Right lobe of liver (tissue), 6 donors: ENCODE data around the gene OR8I2. TPM values are rescaled to one million over a fixed set of nuclear protein-coding genes. Genes with fewer than 3 reads are reported as not detected.

ENCODE experiments used
- ATAC-seq, 4 donors: fragments of 200-7000 bp; cut with Tn5 transposase; one replicate each; pipeline ENCODE4 v1.9.1; 2020; ENCODE audit warnings: mild to moderate bottlenecking in 4 of 4, moderate library complexity in 4 of 4
- DNase-seq, 3 donors: peaks; one replicate each; pipeline ENCODE4 v3.0.0-alpha.2; 2020
- H3K27ac ChIP-seq, 3 donors: fragments of 200-600 bp; one replicate each; pipeline ENCODE4 v1.8.0; 2022
- H3K27me3 ChIP-seq, 2 donors: fragments of 200-600 bp; one replicate each; pipeline ENCODE4 v1.8.0; 2022
- H3K36me3 ChIP-seq, 4 donors: fragments of 200-600 bp; sonication (generic) in 1 of 4; one replicate each; pipeline versions ENCODE4 v1.5.1 to v1.8.0; 2017 to 2022; ENCODE audit warnings: control low read depth in 1 of 4
- H3K4me1 ChIP-seq, 4 donors: fragments of 200-600 bp; sonication (generic) in 1 of 4; one replicate each; pipeline versions ENCODE4 v1.5.1 to v1.8.0; 2017 to 2022; ENCODE audit warnings: control low read depth in 1 of 4
- H3K4me3 ChIP-seq, 3 donors: fragments of 200-600 bp; one replicate each; pipeline ENCODE4 v1.8.0; 2022
- H3K9me3 ChIP-seq, 4 donors: fragments of 200-600 bp; sonication (generic) in 1 of 4; one replicate each; pipeline versions ENCODE4 v1.5.1 to v1.8.0; 2017 to 2022; ENCODE audit warnings: control low read depth in 1 of 4
- CTCF ChIP-seq, 4 donors: fragments of 200-600 bp in 3 of 4; fragments of 450-650 bp in 1 of 4; IDR thresholded peaks; one replicate each; pipeline versions ENCODE4 v1.5.1 to v1.8.0; 2016 to 2022; ENCODE audit warnings: antibody characterized with exemption in 4 of 4, mild to moderate bottlenecking in 2 of 4
- POLR2A ChIP-seq: fragments of 450-650 bp; IDR thresholded peaks from one replicate; pipeline ENCODE4 v1.6.1; 2017; ENCODE audit warnings: antibody characterized with exemption, mild to moderate bottlenecking
- WGBS: methylation state at CpG from one replicate; pipeline ENCODE4 v1.1.6; 2018; ENCODE audit warnings: low coverage, low lambda C conversion rate; ENCODE audit not compliant: insufficient coverage; ENCODE audit errors: missing lambda C conversion rate; 5-methylcytosine and 5-hydroxymethylcytosine counted together
- intact Hi-C, 2 donors: fragments of 100-400 bp; cut with DNase I; formaldehyde crosslinking; loops; one replicate each; pipeline versions ENCODE4 v1.11.2 to v1.14.1; 2022
- total RNA-seq, 6 experiments: library from RNA; depleted of rRNA in 2 of 6; stranded (reverse); fragments of >200 nt in 2 of 6; fragmentation: NEBNext Ultra II Directional in 3 of 6; extraction: Animal tissue kit (Norgen Biotek cat#: 25700) in 3 of 6; gene quantifications; one replicate each; pipeline versions ENCODE4 v1.1.0 to v1.2.4, GENCODE V29; 2016 to 2023
- donor health status: DM: no; HTN: yes; CAD: no.
- donor health status: DM: no; HTN: no; CAD: no.
- donor health status: DM: no; HTN: no; CAD: no.
- donor health status: DM: no; HTN: yes; CAD: no.
- donor health status: DM: no; HTN: yes; CAD: no.

Gene OR8I2
- total RNA-seq, 6 experiments from 2014 or later, result not detected

GRCh38 chr11:56066980-56067379, 26.1 kb upstream of the OR8I2 start:
- Histone ChIP-seq H3K4me3 (no peak overlapping the region), H3K4me1 (no peaks in the 10 kb centered on the region), H3K36me3 (no peaks in the 10 kb centered on the region), H3K27me3 (no peaks in the 10 kb centered on the region), H3K9me3 (no peaks in the 10 kb centered on the region), H3K27ac (no peak overlapping the region)
- 35% methylated on average over 2 of the region's 2 CpGs for WGBS
- DNase-seq (no peak), ATAC-seq (no peak)
- intact Hi-C loops, result no loop called here
- TF ChIP-seq POLR2A, result no peak
- no peak for TF ChIP-seq CTCF (IDR thresholded peaks at IDR 0.05)

- no peaks in the 10 kb centered on the region for H3K27me3 ChIP-seq
- H3K9me3 ChIP-seq, result no peaks in the 10 kb centered on the region
- no peak for TF ChIP-seq CTCF (IDR thresholded peaks at IDR 0.05)
- no peak for TF ChIP-seq POLR2A
- ATAC-seq (no peak), DNase-seq (no peak)
- no peak overlapping the region for H3K27ac ChIP-seq
- WGBS, result 51% methylated on average over 3 of the region's 3 CpGs
- H3K4me3 ChIP-seq, result no peak overlapping the region
- no peaks in the 10 kb centered on the region for H3K4me1 ChIP-seq
- intact Hi-C loops, result no loop called here
- H3K36me3 ChIP-seq, result no peaks in the 10 kb centered on the region
Measured at GRCh38 chr11:56089697-56090096, 3.4 kb upstream of the OR8I2 start.

- H3K36me3 ChIP-seq, result no peaks in the 10 kb centered on the region
- DNase-seq (no peak), ATAC-seq (no peak)
- no peak within 1 kb of the TSS for H3K27ac ChIP-seq
- H3K9me3 ChIP-seq, result no peaks in the 10 kb centered on the region
- intact Hi-C loops, result no loop called here
- no peaks in the 10 kb centered on the region for H3K27me3 ChIP-seq
- TF ChIP-seq POLR2A, result no peak
- no peak for TF ChIP-seq CTCF (IDR thresholded peaks at IDR 0.05)
- no peak within 1 kb of the TSS for H3K4me3 ChIP-seq
- H3K4me1 ChIP-seq, result no peaks in the 10 kb centered on the region
Measured at GRCh38 chr11:56103210-56103737, 10.2 kb downstream of the OR8I2 start, which contains the start of gene OR8H2. TSS of gene OR8H2 (plus strand) at chr11:56103687. CDS start at chr11:56105043, 1,356 bp downstream.

DNA sequence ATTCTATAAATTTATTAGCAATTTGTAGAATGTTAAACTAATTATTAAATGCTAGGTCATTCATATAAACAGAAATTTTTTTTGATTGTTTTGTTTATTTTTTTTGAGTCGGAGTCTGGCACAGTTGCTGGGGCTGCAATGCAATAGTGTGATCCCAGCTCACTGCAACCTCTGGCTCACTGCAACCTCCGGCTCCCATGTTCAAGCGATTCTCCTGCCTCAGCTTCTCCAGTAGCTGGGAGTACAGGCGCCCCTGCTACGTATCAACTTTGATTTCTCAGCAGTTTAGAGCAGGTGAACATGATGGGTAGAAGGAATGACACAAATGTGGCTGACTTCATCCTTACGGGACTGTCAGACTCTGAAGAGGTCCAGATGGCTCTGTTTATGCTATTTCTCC, 29.0 kb downstream of the OR8I2 start, which contains the start of gene OR8H3:
OR8H3 (plus strand) TSS at position 301 of the 400 bp plus-strand sequence; CDS start at position 301, 0 bp downstream.
- no peaks in the 10 kb centered on the region for H3K27me3 ChIP-seq
- no peak for ATAC-seq

More for the DNA sequence above, 29.0 kb downstream of the OR8I2 start, which contains the start of gene OR8H3:
- H3K9me3 ChIP-seq, result no peaks in the 10 kb centered on the region
- no peak within 1 kb of the TSS for H3K27ac ChIP-seq
- TF ChIP-seq POLR2A, result no peak
- TF ChIP-seq CTCF (IDR thresholded peaks at IDR 0.05), result no peak
- H3K4me3 ChIP-seq, result no peak within 1 kb of the TSS
- H3K4me1 ChIP-seq, result no peaks in the 10 kb centered on the region
- H3K36me3 ChIP-seq, result no peaks in the 10 kb centered on the region
- no peak for DNase-seq
- WGBS, result 52% methylated on average over 6 of the region's 6 CpGs
- intact Hi-C loops, result no loop called here
